Activated T-cell treated with anti-CD3 and anti-CD28 coated beads for 4 hours (primary cell): ENCODE data around the gene PRKN.

Source experiments
- DNase-seq: peaks from one replicate; pipeline ENCODE4 v3.0.0-alpha.2; 2020

The PRKN gene

GRCh38 chr6:161674930-161675682, 1052.5 kb downstream of the PRKN start:
- DNase-seq, result no peak

- DNase-seq, result no peak
Measured at GRCh38 chr6:161673026-161673425, 1054.5 kb downstream of the PRKN start.

- no peak for DNase-seq
Measured at GRCh38 chr6:161671117-161671516, 1056.4 kb downstream of the PRKN start.

- DNase-seq, result no peak
Measured at GRCh38 chr6:161668665-161669064, 1058.9 kb downstream of the PRKN start.

DNA sequence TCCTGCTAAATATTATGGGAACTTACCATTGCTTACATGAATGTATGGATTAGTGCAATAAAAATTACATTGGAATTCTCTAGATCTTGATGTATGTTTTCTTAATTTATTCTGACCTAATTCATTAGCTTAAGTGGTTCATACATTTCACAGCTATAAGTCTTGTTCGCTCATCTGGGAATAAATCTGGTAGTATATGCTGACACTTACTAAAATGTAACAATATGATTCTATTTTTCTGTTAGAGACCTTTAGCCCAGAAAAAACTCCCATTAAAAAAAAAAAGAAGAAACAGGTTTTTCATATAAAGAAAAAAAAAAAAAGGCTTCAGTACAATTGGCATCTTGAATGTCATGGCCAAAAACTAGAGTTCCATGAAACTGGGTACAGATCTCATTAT, 1059.6 kb downstream of the PRKN start:
- DNase-seq, result no peak

DNA sequence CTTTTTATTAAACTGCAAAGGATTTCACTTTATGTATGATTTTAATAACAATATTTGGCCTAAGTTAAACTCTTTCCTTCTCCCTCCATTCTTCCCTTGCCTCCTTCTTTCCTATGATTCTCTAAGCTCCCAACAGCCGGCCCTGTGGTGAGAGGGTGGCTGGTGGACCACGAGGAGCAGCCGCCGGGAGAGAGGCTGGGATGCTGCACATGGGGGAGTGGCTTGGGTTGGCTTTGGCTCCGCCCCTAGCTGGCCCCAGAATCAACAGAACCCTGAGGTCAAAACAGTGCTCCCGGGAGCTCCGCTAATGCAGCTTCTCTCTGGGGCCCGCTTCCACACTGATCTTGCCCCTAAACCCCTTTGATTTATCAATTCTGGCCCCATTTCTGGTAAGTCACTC, 1063.9 kb downstream of the PRKN start:
- no peak for DNase-seq

GRCh38 chr6:161660666-161661571, 1066.6 kb downstream of the PRKN start:
- no peak for DNase-seq

DNA sequence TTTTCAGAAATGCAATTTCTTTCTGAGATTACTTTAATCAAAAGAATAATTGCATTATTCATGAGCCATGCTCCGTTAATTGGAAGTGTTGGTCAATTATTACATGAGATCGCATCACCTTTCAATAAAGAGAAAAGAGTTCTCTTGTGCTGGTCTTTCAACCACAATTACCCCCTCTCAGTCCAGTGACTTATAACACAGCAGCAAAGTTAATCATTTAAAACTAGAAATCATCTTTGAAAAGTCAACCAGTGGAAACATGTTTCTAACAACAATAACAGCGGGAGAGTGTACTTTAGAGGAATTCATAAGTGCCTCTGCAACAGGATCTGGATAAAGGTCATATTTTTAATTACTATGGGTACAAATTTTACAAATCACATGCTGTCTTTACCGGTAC, 1069.4 kb downstream of the PRKN start:
- DNase-seq, result no peak

DNA sequence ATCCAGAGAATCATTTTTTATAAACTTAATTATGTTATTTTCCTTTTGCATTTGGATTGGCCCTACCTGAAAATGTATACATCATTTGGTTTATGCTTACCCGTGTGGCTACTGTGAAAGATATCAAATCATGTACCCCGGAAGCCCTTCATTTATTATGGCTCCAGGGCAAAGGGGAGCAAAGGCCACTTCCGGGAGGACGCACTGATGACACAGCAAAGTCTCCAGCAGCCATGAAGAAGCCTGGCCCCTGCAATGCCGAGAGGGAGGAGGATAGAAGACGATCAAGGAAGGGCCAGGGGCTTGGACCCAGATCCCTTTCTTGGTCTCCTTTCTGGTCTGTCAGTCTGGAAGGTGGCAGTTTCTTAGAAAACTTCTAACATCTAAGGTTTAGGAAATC, 1073.4 kb downstream of the PRKN start:
- no peak for DNase-seq

GRCh38 chr6:161651949-161652348, 1075.6 kb downstream of the PRKN start:
- no peak for DNase-seq

GRCh38 chr6:161649841-161650240, 1077.7 kb downstream of the PRKN start:
- DNase-seq, result no peak

GRCh38 chr6:161649068-161649467, 1078.5 kb downstream of the PRKN start:
- no peak for DNase-seq

- DNase-seq, result no peak
Measured at GRCh38 chr6:161647234-161647633, 1080.3 kb downstream of the PRKN start.

DNA sequence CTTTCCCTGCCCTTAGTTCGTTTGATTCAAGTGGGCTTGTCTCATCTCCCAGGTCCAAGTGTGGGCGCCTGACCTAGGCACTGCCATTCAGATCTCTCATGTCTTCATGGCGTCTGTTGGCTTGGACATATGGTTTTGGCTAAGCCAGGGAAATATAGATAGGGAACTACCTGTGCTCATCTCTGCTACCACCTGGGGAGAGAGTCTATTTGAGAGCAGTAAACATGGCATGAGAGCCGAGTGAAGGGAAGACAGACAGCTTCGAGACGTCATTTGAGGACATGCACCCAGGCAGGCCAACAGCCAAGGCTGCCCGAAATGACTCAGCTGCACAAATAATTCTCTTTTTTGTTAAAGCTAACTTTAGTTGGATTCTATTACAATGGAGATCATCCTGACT, 1083.0 kb downstream of the PRKN start:
- DNase-seq, result no peak

GRCh38 chr6:161641175-161641574, 1086.4 kb downstream of the PRKN start:
- no peak for DNase-seq

- no peak for DNase-seq
Measured at GRCh38 chr6:161639772-161640171, 1087.8 kb downstream of the PRKN start.

- DNase-seq, result no peak
Measured at GRCh38 chr6:161637658-161638057, 1089.9 kb downstream of the PRKN start.

DNA sequence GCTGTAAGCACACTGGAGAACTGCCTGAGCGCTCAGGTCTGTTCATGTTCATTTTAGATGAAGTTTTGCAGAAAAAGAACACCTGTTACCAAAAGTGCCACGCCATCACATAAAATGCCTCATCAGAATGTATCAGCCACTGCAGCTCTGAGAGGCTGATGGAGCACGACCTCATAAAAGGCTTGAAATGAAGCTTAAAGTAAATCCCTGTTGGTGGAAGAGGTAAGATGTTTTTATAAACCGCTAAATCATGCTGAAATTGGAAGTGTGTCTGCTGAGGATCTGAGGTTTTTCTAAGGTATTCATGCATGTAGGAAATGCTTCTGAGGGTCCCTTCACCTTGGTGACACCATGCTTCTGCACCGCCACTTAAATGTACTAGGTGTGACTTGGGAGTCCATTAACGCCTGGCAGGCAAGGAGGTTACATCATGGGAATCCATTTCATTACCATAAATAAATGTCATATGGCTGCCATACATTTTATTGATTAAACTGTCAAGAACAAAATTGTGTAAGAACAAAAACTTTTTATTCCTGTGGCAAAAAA, 1090.6 kb downstream of the PRKN start:
- no peak for DNase-seq

GRCh38 chr6:161635975-161636374, 1091.6 kb downstream of the PRKN start:
- no peak for DNase-seq

DNA sequence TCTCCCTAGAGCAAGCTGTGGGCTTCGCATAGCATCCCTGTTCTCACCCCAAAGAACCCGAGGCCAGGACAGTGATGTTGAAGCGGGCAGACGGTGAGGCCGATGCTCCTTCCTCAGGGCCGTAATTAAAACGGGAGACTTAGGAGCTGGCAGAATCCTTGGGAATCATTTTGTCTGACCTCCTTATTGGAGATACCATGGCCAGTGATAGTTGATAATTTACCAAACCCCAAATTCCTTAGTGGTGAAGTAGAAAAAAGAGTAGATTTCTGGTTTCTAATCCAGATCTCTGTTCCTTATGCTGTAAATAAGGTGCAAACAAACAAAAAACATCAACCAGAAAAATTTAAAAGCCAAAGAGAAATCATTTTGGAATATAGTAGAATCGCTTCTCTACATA, 1092.7 kb downstream of the PRKN start:
- DNase-seq, result no peak

DNA sequence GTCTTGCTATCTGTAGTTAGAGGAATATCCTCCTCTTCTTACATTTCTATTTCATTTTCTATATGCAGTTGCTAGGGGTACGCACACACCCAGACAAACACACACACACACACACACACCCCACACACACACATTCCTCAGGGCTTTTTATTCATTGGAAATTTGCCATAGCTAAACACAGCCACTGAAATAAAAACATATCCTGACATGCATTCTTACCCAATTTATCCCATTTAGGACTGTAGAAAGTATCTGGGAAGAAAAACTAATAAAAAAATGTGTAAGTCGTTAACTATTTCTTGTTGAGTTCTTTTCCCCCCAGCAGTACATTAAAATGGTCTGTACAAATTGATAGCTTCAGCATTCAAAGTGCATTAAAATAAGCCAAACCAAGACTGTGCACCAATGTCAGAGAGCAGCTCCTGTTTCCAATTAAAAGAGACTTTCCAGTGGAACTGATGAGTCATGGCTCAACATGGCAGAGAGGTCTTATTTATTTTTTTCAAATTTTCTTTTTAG, 1095.8 kb downstream of the PRKN start:
- DNase-seq, result no peak

DNA sequence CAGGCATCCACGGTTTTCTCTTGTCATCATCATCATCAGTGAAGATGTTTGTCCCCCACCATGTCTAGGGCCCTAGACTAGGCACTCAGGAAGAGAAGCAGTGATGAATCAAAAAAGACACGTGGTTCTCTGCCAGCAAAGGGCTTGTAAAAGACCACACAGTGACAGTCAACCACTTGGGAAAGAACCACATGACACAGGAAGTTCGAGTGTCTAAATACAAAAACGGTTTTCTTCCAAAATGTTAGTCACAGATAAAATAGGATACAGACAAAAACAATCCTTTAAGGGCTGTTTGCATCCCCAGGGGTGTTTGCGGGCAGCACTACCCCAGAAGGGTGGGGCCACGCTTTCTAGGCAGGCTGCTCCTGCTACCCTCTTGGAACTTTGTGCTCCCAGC, 1096.9 kb downstream of the PRKN start:
- no peak for DNase-seq

- DNase-seq, result no peak
Measured at GRCh38 chr6:161626132-161626676, 1101.4 kb downstream of the PRKN start.
